GM19395 (cell line): Measurements from ENCODE around the gene SH3YL1.

Source experiments
- ATAC-seq: cut with Tn5 transposase; IDR thresholded peaks from one replicate; pipeline ENCODE4 v1.9.1; 2021; ENCODE audit warnings: mild to moderate bottlenecking, moderate library complexity; ENCODE audit not compliant: unreplicated experiment

Gene SH3YL1

DNA sequence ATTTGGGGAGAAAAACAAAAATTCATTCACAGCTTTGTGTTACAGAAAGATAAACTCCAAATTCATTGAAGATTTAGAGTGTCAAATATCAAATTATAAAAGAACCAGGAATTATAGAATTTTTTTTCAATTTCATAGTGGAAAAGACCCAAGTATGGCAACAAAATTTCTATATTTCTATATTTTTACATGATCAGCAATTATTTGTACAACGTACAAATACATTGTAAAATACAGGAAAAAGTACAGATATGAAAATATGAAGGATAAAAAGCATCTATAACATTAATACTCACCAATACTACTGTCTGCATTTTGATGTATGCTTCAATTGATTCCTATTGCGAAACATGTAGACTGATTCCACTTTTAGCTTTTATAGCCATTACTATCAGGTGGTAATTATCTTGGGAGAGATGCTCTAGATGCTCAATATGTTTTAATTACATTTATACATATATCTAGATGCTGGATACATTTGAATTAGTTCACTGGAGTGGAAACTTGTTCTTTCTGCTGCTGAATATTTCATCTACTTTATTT lies 4.0 kb downstream of the SH3YL1 start:
- ATAC-seq: no peak

GRCh38 chr2:258933-259332 lies 4.9 kb downstream of the SH3YL1 start:
- ATAC-seq: no peak

GRCh38 chr2:257842-258241 lies 6.0 kb downstream of the SH3YL1 start:
- no peak for ATAC-seq

- no peak for ATAC-seq
Measured at GRCh38 chr2:257429-257828, 6.4 kb downstream of the SH3YL1 start.

- no peak for ATAC-seq
Measured at GRCh38 chr2:256094-256493, 7.7 kb downstream of the SH3YL1 start.

GRCh38 chr2:255195-255594 lies 8.6 kb downstream of the SH3YL1 start:
- no peak for ATAC-seq

DNA sequence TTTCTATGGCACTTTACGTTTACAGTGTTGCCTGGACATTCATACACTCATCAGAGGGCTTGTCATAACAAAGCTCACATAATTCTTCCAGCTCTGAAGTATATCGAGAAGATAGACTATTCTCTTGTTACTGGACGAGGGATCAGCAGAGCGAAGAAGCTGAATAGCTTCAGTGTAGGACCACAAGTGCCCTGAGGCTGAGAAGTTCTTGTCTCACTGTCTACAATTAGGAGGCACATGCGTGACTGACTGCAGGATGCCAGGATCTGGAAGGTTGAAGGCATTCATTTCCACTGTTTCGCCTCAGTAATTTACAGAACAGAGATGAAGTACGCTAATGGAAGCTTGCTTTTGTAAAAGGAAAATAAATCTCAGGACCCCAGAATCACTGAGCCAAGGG lies 9.6 kb downstream of the SH3YL1 start:
- no peak for ATAC-seq

DNA sequence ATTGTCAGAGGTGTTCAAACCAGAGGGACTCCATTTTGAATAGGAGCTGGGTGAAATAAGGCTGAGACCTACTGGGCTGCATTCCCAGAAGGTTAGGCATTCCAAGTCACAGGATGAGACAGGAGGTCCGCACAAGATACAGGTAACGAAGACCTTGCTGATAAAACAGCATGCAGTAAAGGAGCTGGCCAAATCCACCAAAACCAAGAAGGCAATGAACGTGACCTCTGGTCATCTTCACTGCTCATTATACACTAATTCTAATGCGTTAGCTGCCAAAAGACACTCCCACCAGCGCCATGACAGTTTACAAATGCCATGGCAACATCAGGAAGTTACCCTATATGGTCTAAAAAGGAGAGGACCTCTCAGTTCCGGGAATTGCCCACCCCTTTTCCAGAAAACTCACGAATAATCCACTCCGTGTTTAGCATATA lies 10.6 kb downstream of the SH3YL1 start:
- ATAC-seq: no peak

DNA sequence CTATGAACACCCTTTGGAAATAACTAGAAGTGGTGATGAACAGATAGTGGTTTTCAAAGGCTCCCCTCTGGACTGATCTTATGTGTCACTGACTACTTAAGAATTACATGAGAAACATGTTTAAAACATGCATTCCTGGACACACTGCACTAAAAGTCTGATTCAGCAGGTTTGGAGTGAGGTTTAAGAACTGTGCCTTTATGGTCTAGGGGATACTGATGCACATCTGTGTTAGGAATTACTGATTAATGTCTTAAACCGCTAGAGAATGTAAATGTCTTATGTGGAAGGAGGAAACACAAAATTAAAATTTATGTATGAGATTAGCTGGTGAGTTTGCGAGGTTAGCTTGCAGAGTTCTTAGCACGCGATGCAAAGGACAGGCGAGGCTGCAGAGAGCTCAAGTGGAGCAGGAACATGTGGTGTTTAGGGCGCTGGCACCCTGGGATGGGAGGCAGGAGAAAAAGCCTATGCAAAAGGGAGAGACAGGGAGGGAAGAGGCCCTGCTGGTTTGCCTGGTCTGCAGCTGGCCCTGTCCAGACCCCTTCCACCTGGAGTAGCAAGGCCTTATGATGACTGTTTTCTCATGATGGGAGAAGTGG lies 11.7 kb downstream of the SH3YL1 start:
- ATAC-seq: no peak

DNA sequence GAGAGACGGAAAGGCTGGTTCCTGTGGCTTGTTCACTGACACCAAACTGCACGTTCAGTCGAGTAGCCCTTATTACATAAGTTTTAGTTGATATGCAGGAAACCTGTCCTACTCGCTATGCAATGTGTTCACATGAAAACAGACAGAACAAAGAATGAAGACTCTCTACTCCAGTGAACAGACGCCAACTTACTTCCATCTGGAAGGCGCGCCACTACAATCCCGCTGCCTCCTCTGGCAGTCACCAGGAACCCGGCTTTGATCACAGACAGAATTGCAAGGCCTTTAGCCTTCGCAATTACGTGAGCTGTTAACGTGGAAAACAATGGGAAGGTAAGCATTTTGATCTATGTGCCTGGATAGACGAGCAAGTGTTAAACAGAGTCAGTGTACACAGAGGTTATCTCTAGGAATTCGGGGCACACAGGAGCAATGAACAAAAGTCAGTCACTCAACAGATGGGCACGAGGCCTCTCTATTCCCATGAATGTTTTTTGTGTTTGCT lies 14.2 kb downstream of the SH3YL1 start:
- ATAC-seq: no peak

DNA sequence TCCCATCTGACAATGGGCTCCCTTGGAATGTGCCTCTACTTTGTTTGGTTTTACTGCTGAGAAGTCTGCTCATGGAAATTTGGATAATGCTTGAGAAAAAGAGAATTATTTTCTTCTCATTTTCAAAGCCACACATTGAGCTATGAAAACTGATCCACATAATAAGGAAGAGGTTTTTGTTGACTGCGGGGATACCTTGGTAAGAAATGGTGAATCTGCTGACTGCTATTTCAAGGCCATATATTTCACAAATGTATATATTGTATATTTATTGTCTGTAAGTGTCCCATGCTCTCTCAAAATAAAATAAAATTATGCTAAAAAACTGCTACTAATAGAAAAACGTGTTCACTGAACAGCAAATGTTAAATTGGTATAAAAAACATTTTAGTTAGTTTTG lies 15.1 kb downstream of the SH3YL1 start:
- ATAC-seq: no peak

DNA sequence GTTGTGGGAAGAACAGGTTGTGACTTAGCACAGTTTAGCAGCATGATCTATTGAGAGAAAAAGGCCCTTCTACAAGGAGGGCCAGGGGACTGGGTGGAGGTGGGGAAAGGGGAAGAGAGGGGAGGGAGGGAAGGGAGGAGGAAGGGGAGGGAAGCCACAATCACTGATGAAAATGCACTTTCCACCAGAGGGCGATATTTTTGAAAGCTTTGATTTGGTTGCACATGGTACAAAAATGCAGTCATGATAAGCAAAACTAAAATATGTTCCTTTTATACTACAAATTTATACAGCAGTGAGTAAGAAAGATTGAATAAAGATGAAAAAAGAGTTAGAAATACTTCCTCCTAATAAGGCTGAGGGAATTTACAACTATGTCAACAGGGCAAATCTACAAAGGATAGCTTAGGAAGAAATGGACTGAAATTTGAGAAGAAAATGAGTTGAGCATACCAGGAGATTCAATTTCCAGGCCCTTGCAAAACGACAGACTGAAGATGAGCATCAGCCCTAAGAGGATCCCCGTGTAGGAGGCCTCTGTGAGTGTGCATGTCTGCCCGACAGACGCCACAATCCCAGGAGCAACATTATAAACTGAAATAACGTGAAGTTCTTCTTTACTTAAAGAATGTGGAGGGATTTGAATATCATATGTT lies 17.2 kb downstream of the SH3YL1 start:
- peak; percentile 74 for ATAC-seq

DNA sequence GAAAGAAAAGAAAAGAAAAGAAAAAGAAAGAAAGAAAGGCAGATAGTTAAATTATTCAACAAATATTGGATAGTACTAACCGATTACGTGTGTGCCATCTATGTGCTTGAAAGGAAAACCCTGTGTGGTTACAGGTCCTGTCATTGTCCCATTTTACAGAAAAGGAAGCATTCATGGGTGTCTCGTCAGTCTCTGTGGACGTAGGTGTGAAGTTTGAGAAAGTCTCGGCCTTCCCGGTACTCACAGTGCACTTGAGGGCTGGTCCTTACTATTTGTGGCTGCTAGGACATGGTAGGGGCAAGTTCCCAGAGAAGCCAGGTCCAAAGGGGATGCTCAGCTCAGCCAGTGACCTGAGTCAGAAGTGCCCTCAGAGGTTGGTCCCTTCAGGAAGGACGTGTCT lies 19.3 kb downstream of the SH3YL1 start:
- no peak for ATAC-seq

GRCh38 chr2:238869-239268 lies 25.0 kb downstream of the SH3YL1 start:
- no peak for ATAC-seq

- ATAC-seq: no peak
Measured at GRCh38 chr2:238431-238830, 25.4 kb downstream of the SH3YL1 start.

- ATAC-seq: no peak
Measured at GRCh38 chr2:237878-238277, 26.0 kb downstream of the SH3YL1 start.

GRCh38 chr2:236993-237539 lies 26.8 kb downstream of the SH3YL1 start:
- ATAC-seq: no peak

- ATAC-seq: no peak
Measured at GRCh38 chr2:234421-234820, 29.4 kb downstream of the SH3YL1 start.

- ATAC-seq: no peak
Measured at GRCh38 chr2:233030-233429, 30.8 kb downstream of the SH3YL1 start.

- ATAC-seq: no peak
Measured at GRCh38 chr2:231521-232185, 32.2 kb downstream of the SH3YL1 start.

- ATAC-seq: no peak
Measured at GRCh38 chr2:228518-229278, 35.1 kb downstream of the SH3YL1 start.
